Endothelial cell of umbilical vein (primary cell): Measurements from ENCODE around the gene PIP4K2B. TPM values are rescaled to one million over a fixed set of nuclear protein-coding genes. Genes with fewer than 3 reads are reported as not detected.

Source experiments
- BruUV-seq: library from RNA; stranded (reverse); fragments of 400-500 nt; replicated peaks from 2 replicates; lab custom pipeline; 2021; lab: Mats Ljungman, UMichigan
- CTCF ChIA-PET: fragments of 300-600, 350-600 bp; sonication (Branson Sonifier 250); formaldehyde crosslinking; loops from one replicate; lab custom pipeline; 2021; ENCODE audit warnings: antibody characterized with exemption, inconsistent platforms; lab: Charles Lee
- POLR2A ChIA-PET: fragments of 300-600, 350-600 bp; sonication (Branson Sonifier 250); formaldehyde crosslinking; loops from one replicate; lab custom pipeline; 2021; ENCODE audit warnings: antibody characterized with exemption, inconsistent platforms; lab: Charles Lee
- DNase-seq: peaks from one replicate; pipeline ENCODE4 v3.0.0-alpha.2; 2011; ENCODE audit warnings: low read depth, low spot score
- FAIRE-seq: peaks from 2 replicates; lab custom pipeline; 2011; peaks lifted over from hg19 to GRCh38; lab: Jason Lieb, UNC
- H2AFZ ChIP-seq: 2 replicates; pipeline ENCODE4 v1.6.0; 2012; ENCODE audit warnings: low read depth, low read length, control low read depth, inconsistent platforms
- H3K27ac ChIP-seq: 2 replicates; pipeline ENCODE4 v1.5.1; 2011; ENCODE audit warnings: low read depth, mild to moderate bottlenecking, control low read depth, low read length, moderate library complexity; ENCODE audit not compliant: insufficient read depth
- H3K27me3 ChIP-seq, 2 experiments: 2 replicates each; pipeline versions ENCODE4 v1.6.0 to v1.6.1; 2011; ENCODE audit warnings: low read length in 2 of 2, mixed read lengths in 1 of 2; ENCODE audit not compliant: control insufficient read depth in 2 of 2, insufficient read depth in 2 of 2
- H3K36me3 ChIP-seq, 2 experiments: 2 replicates in 1 of 2; 3 replicates in 1 of 2; pipeline ENCODE4 v1.5.1; 2011; ENCODE audit warnings: low read length in 2 of 2, mild to moderate bottlenecking in 1 of 2, moderate library complexity in 1 of 2; ENCODE audit not compliant: control insufficient read depth in 2 of 2, insufficient read depth in 2 of 2; ENCODE audit errors: extremely low read depth in 1 of 2
- H3K4me1 ChIP-seq: 3 replicates; pipeline ENCODE4 v1.5.1; 2011; ENCODE audit warnings: mild to moderate bottlenecking, low read length; ENCODE audit not compliant: control insufficient read depth, insufficient read depth; ENCODE audit errors: extremely low read depth
- H3K4me2 ChIP-seq: 2 replicates; pipeline ENCODE4 v1.6.1; 2011; ENCODE audit warnings: low read length, control low read depth, mixed read lengths; ENCODE audit not compliant: insufficient read depth
- H3K4me3 ChIP-seq, 3 experiments: fragments of 200-600 bp in 1 of 3; sonication (generic), shearing (Covaris generic) in 1 of 3; replicated peaks in 1 of 3; 2 replicates each; pipeline ENCODE4 v1.5.1; 2011 to 2016; ENCODE audit warnings: control low read depth in 3 of 3, low read length in 3 of 3, mild to moderate bottlenecking in 2 of 3, inconsistent platforms in 1 of 3, low read depth in 1 of 3, moderate library complexity in 1 of 3; ENCODE audit not compliant: insufficient read depth in 1 of 3
- H3K79me2 ChIP-seq: 2 replicates; pipeline ENCODE4 v1.6.0; 2012; ENCODE audit warnings: low read length, inconsistent platforms; ENCODE audit not compliant: control insufficient read depth, insufficient read depth
- H3K9ac ChIP-seq: replicated peaks from 2 replicates; pipeline ENCODE3; 2011; ENCODE audit warnings: low read length, control low read depth; ENCODE audit not compliant: insufficient read depth; ENCODE audit errors: extremely low read depth
- H3K9me1 ChIP-seq: replicated peaks from 3 replicates; pipeline ENCODE4 v1.6.0; 2011; ENCODE audit warnings: mild to moderate bottlenecking, low read length; ENCODE audit not compliant: control insufficient read depth, insufficient read depth; ENCODE audit errors: extremely low read depth
- H3K9me3 ChIP-seq: replicated peaks from 2 replicates; pipeline ENCODE4 v1.5.1; 2012; ENCODE audit warnings: low read length, inconsistent platforms; ENCODE audit not compliant: control insufficient read depth, insufficient read depth
- H4K20me1 ChIP-seq: replicated peaks from 2 replicates; pipeline ENCODE3; 2011; ENCODE audit warnings: mild to moderate bottlenecking, low read length; ENCODE audit not compliant: control insufficient read depth, insufficient read depth; ENCODE audit errors: extremely low read depth
- CTCF ChIP-seq, 2 donors: IDR thresholded peaks; 1 replicate in 1 of 2; 2 replicates in 1 of 2; pipeline ENCODE4 v1.5.1; 2011; ENCODE audit warnings: low read length in 2 of 2, mild to moderate bottlenecking in 2 of 2, moderate library complexity in 2 of 2, control low read depth in 1 of 2, inconsistent platforms in 1 of 2, low read depth in 1 of 2; ENCODE audit not compliant: insufficient read depth in 1 of 2; ENCODE audit errors: extremely low read depth in 1 of 2
- EZH2 ChIP-seq: IDR thresholded peaks from 2 replicates; pipeline ENCODE4 v1.6.1; 2012; ENCODE audit warnings: borderline replicate concordance, low read depth, mild to moderate bottlenecking, moderate library complexity, low read length, inconsistent platforms; ENCODE audit not compliant: severe bottlenecking
- FOS ChIP-seq: IDR thresholded peaks from 2 replicates; pipeline ENCODE4 v1.6.1; 2011; ENCODE audit warnings: mild to moderate bottlenecking, low read length, moderate library complexity, borderline replicate concordance; ENCODE audit not compliant: insufficient read depth
- GATA2 ChIP-seq: IDR thresholded peaks from 2 replicates; pipeline ENCODE4 v1.7.0; 2011; ENCODE audit warnings: low read depth, mild to moderate bottlenecking, moderate library complexity, mixed read lengths, low read length; ENCODE audit not compliant: insufficient read length, insufficient read depth
- JUN ChIP-seq: IDR thresholded peaks from 2 replicates; pipeline ENCODE4 v1.6.1; 2011; ENCODE audit warnings: borderline replicate concordance, low read depth; ENCODE audit not compliant: insufficient read length, insufficient read depth
- MAX ChIP-seq: IDR thresholded peaks from 2 replicates; pipeline ENCODE4 v1.6.1; 2011; ENCODE audit not compliant: insufficient read depth, insufficient read length
- MYC ChIP-seq: IDR thresholded peaks from one replicate; pipeline ENCODE4 v1.6.1; 2011; ENCODE audit warnings: mild to moderate bottlenecking, low read depth, low read length
- POLR2A ChIP-seq: IDR thresholded peaks from 2 replicates; pipeline ENCODE4 v1.6.1; 2012; ENCODE audit warnings: low read depth, mild to moderate bottlenecking, control low read depth, low read length
- POLR2AphosphoS5 ChIP-seq: IDR thresholded peaks from 2 replicates; pipeline ENCODE4 v1.6.1; 2012; ENCODE audit warnings: low read depth, mild to moderate bottlenecking, control low read depth, low read length, moderate library complexity; ENCODE audit not compliant: insufficient read depth
- dilution Hi-C: fragments of 300-500 bp; cut with MboI; formaldehyde crosslinking; loops from one replicate; pipeline ENCODE4 v1.15.0; 2019; ENCODE audit warnings: low sequenced_read_pairs; ENCODE audit not compliant: extremely low pct_ligation_motif_present
- intact Hi-C: fragments of 100-400 bp; cut with micrococcal nuclease; formaldehyde crosslinking; loops from one replicate; pipeline ENCODE4 v1.10.0; 2022
- polyA plus RNA-seq, 4 experiments: library from polyadenylated mRNA; depleted of rRNA in 3 of 4; stranded (reverse) in 3 of 4; unstranded in 1 of 4; fragments of >200 nt; gene quantifications; 2 replicates each; pipeline versions ENCODE4 v1.2.1 to v1.2.3, GENCODE V29; 2011 to 2012; ENCODE audit warnings: missing spikeins in 1 of 4
- total RNA-seq: library from RNA; stranded (reverse); gene quantifications from 2 replicates; pipeline ENCODE4 v1.2.3, GENCODE V29; 2021

PIP4K2B gene
- total and polyA plus RNA-seq, 2 donors (not counting 3 experiments of a cell fraction or from before 2014, with no cell fraction given) = 23.1 to 48.8 TPM

GRCh38 chr17:38825762-38826247 lies 26.4 kb upstream of the PIP4K2B start:
- no peaks in the 10 kb centered on the region for H4K20me1 ChIP-seq
- H3K4me3 ChIP-seq = peak overlapping the region in 2 of 3 experiments; percentile 77 to 79
- peak overlapping the region; percentile 90 for H3K9ac ChIP-seq
- H3K27ac ChIP-seq = peak overlapping the region; percentile 96
- POLR2A ChIA-PET = interaction anchor here (0.7 to 1.2 kb wide), 2 partner anchors 8 to 28 kb away, joined by 4 to 6 read pairs; partner anchors contain the start of gene RPL23
- H3K27me3 ChIP-seq = no peaks in the 10 kb centered on the region
- intact Hi-C loops (loop anchor here (1.0 to 2.0 kb wide), 2 partner anchors 27 to 73 kb away; partner anchors contain the start of genes PSMB3 and RPL23), dilution Hi-C loops (no loop called here)
- peak overlapping the region; percentile 63 for H3K4me2 ChIP-seq
- FAIRE-seq (no peak), DNase-seq (no peak)
- BruUV-seq = no TSS peak
- H3K79me2 ChIP-seq = peaks cover 28% of the 10 kb centered on the region
- H3K36me3 ChIP-seq = peaks cover 0 to 5% of the 10 kb centered on the region in 2 experiments
- no peaks in the 10 kb centered on the region for H3K9me1 ChIP-seq
- H2AFZ ChIP-seq = peak overlapping the region; percentile 79
- TF ChIP-seq POLR2AphosphoS5 (no peak), MYC (no peak), FOS (no peak), JUN (no peak), EZH2 (no peak), POLR2A (no peak), GATA2 (no peak), CTCF (IDR thresholded peaks at IDR 0.05; ENCODE audit: extremely low read depth in 1 of 2, insufficient read depth in 1 of 2, low read depth in 1 of 2, low read length in 2 of 2) (no peak), MAX (no peak)
- CTCF ChIA-PET = interaction anchor here (1.3 kb wide), 2 partner anchors 9 to 28 kb away, joined by 4 to 7 read pairs; partner anchors contain the start of gene RPL23
- peaks cover 10% of the 10 kb centered on the region for H3K4me1 ChIP-seq
- H3K9me3 ChIP-seq = no peaks in the 10 kb centered on the region
